ENCODE measurements around the gene PLB1.

- TF ChIP-seq CTCF (IDR thresholded peaks at IDR 0.05): no peak
- no peak for TF ChIP-seq POLR2A (IDR thresholded peaks at IDR 0.05)
These were observed 188.4 kb downstream of the PLB1 start for GRCh38 chr2:28684142-28684858.
